ENCODE measurements around the gene YPEL3.
"Not testable (repeated sequence)": the region's sequence is repeated elsewhere in the genome, so short reads cannot be mapped to it uniquely, and the experiment has no call there.

Gene YPEL3

DNA sequence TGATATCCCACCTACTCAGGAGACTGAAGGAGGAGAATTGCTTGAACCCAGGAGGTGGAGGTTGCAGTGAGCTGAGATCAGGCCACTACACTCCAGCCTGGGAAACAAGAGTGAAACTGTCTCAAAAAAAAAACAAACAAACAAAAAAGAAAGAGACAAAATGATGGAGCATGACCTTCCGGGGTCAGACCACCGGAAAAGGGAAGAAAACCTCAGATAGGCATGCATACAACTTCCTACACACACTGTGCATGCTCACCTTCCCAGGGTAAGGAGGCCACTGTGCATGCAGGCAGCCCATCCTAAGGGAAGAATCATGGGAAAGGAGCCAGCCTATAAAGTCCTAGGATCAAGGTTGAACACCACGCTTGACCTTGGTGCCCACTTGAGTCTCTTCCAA lies 36.6 kb upstream of the YPEL3 start:
- Histone ChIP-seq H3K9ac (ENCODE audit: low read length) (no peak overlapping the region), H3K9me3 (ENCODE audit: control insufficient read depth, insufficient read depth, low read depth, low read length) (no peaks in the 10 kb centered on the region), H3K4me1 (ENCODE audit: control insufficient read depth, insufficient read depth, low read length) (no peaks in the 10 kb centered on the region), H3K27ac (ENCODE audit: low read depth, low read length) (no peak overlapping the region), H3K4me3 (ENCODE audit: low read depth, low read length) (no peak overlapping the region), H3K27me3 (ENCODE audit: control insufficient read depth, insufficient read depth, low read length) (no peaks in the 10 kb centered on the region), H3K36me3 (ENCODE audit: control insufficient read depth, insufficient read depth, low read length) (no peaks in the 10 kb centered on the region)

GRCh38 chr16:30131869-30132475 lies 36.0 kb upstream of the YPEL3 start:
- no peak overlapping the region for H3K9ac ChIP-seq (ENCODE audit: low read length)

GRCh38 chr16:30127993-30128392 lies 32.0 kb upstream of the YPEL3 start:
- Histone ChIP-seq H3K36me3 (ENCODE audit: control insufficient read depth, insufficient read depth, low read length) (no peaks in the 10 kb centered on the region), H3K4me3 (ENCODE audit: low read depth, low read length) (no peak overlapping the region), H3K27me3 (ENCODE audit: control insufficient read depth, insufficient read depth, low read length) (no peaks in the 10 kb centered on the region), H3K9ac (ENCODE audit: low read length) (no peak overlapping the region), H3K9me3 (ENCODE audit: control insufficient read depth, insufficient read depth, low read depth, low read length) (no peaks in the 10 kb centered on the region), H3K4me1 (ENCODE audit: control insufficient read depth, insufficient read depth, low read length) (no peaks in the 10 kb centered on the region; the same call in 1 of the 2 replicates), H3K27ac (ENCODE audit: low read depth, low read length) (no peak overlapping the region)

More at GRCh38 chr16:30131869-30132475, 36.0 kb upstream of the YPEL3 start:
- no peaks in the 10 kb centered on the region for H3K36me3 ChIP-seq (ENCODE audit: control insufficient read depth, insufficient read depth, low read length)
- H3K27ac ChIP-seq (ENCODE audit: low read depth, low read length), result no peak overlapping the region
- H3K9me3 ChIP-seq (ENCODE audit: control insufficient read depth, insufficient read depth, low read depth, low read length), result no peaks in the 10 kb centered on the region
- no peak overlapping the region for H3K4me3 ChIP-seq (ENCODE audit: low read depth, low read length)
- H3K27me3 ChIP-seq (ENCODE audit: control insufficient read depth, insufficient read depth, low read length), result no peaks in the 10 kb centered on the region
- no peaks in the 10 kb centered on the region for H3K4me1 ChIP-seq (ENCODE audit: control insufficient read depth, insufficient read depth, low read length)

GRCh38 chr16:30125690-30126089 lies 29.7 kb upstream of the YPEL3 start:
- H3K27ac ChIP-seq (ENCODE audit: low read depth, low read length); H3K9ac ChIP-seq (ENCODE audit: low read length); H3K27me3 ChIP-seq (ENCODE audit: control insufficient read depth, insufficient read depth, low read length); H3K4me1 ChIP-seq (ENCODE audit: control insufficient read depth, insufficient read depth, low read length); H3K36me3 ChIP-seq (ENCODE audit: control insufficient read depth, insufficient read depth, low read length); H3K9me3 ChIP-seq (ENCODE audit: control insufficient read depth, insufficient read depth, low read depth, low read length); H3K4me3 ChIP-seq (ENCODE audit: low read depth, low read length): not testable (repeated sequence)

- H3K36me3 ChIP-seq (ENCODE audit: control insufficient read depth, insufficient read depth, low read length), result no peaks in the 10 kb centered on the region
- no peak overlapping the region for H3K9ac ChIP-seq (ENCODE audit: low read length)
- no peaks in the 10 kb centered on the region for H3K27me3 ChIP-seq (ENCODE audit: control insufficient read depth, insufficient read depth, low read length)
- no peak overlapping the region for H3K4me3 ChIP-seq (ENCODE audit: low read depth, low read length)
- H3K27ac ChIP-seq (ENCODE audit: low read depth, low read length), result no peak overlapping the region
- peaks cover 5% of the 10 kb centered on the region; the same call in 1 of the 2 replicates for H3K4me1 ChIP-seq (ENCODE audit: control insufficient read depth, insufficient read depth, low read length)
- no peaks in the 10 kb centered on the region for H3K9me3 ChIP-seq (ENCODE audit: control insufficient read depth, insufficient read depth, low read depth, low read length)
Observed at GRCh38 chr16:30124985-30125379, 29.0 kb upstream of the YPEL3 start.

GRCh38 chr16:30122604-30123160 lies 26.7 kb upstream of the YPEL3 start:
- Histone ChIP-seq H3K9ac (ENCODE audit: low read length) (peak overlapping the region; percentile 68), H3K36me3 (ENCODE audit: control insufficient read depth, insufficient read depth, low read length) (peaks cover 17% of the 10 kb centered on the region), H3K9me3 (ENCODE audit: control insufficient read depth, insufficient read depth, low read depth, low read length) (no peaks in the 10 kb centered on the region), H3K4me3 (ENCODE audit: low read depth, low read length) (peak overlapping the region; percentile 93), H3K4me1 (ENCODE audit: control insufficient read depth, insufficient read depth, low read length) (peaks cover 5% of the 10 kb centered on the region; the same call in 1 of the 2 replicates), H3K27ac (ENCODE audit: low read depth, low read length) (no peak overlapping the region; the same call in 1 of the 2 replicates), H3K27me3 (ENCODE audit: control insufficient read depth, insufficient read depth, low read length) (no peaks in the 10 kb centered on the region)

DNA sequence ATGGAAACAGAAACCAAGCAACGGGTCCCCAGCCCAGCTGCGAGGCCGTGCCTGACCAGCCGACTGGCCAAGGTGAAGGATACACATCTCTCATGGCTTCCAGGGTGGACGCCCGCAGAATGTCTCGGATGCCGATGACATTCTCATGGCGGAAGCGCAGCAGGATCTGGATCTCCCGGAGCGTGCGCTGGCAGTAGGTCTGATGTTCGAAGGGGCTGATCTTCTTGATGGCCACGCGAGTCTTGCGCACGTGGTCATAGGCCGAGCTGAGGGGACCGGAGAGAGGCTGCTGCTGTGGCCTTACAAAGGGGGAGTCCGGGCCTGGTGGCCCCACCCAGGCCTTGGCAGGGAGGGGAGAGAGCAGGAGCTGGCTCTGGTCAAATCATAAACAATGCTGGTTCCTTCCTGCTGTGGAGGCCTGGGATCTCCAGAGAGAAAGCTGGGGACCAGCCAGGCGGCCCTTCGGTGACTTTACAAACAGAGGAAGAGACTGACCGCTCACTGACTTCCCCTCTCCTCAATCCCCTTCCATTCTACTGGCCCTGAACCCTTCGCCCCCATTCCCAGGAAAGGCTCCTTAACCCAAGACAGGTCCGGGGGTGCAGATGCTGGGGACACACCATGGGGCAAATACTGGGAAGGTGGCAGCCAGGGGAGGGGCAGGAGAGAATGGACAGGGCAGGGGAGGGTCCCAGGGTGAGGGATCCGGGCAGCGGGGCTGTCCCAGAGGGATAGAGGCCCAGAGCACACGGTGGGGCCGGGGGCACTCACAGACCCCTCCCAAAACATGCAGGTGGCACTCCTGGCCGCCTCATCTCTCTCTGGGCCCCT lies 25.9 kb upstream of the YPEL3 start:
- peak overlapping the region; percentile 26 for H3K9ac ChIP-seq (ENCODE audit: low read length)
- peak overlapping the region; percentile 93 for H3K4me3 ChIP-seq (ENCODE audit: low read depth, low read length)
- H3K27me3 ChIP-seq (ENCODE audit: control insufficient read depth, insufficient read depth, low read length), result no peaks in the 10 kb centered on the region
- no peak overlapping the region for H3K27ac ChIP-seq (ENCODE audit: low read depth, low read length)
- peaks cover 5% of the 10 kb centered on the region; the same call in 1 of the 2 replicates for H3K4me1 ChIP-seq (ENCODE audit: control insufficient read depth, insufficient read depth, low read length)
- peaks cover 25% of the 10 kb centered on the region for H3K36me3 ChIP-seq (ENCODE audit: control insufficient read depth, insufficient read depth, low read length)
- no peaks in the 10 kb centered on the region for H3K9me3 ChIP-seq (ENCODE audit: control insufficient read depth, insufficient read depth, low read depth, low read length)

DNA sequence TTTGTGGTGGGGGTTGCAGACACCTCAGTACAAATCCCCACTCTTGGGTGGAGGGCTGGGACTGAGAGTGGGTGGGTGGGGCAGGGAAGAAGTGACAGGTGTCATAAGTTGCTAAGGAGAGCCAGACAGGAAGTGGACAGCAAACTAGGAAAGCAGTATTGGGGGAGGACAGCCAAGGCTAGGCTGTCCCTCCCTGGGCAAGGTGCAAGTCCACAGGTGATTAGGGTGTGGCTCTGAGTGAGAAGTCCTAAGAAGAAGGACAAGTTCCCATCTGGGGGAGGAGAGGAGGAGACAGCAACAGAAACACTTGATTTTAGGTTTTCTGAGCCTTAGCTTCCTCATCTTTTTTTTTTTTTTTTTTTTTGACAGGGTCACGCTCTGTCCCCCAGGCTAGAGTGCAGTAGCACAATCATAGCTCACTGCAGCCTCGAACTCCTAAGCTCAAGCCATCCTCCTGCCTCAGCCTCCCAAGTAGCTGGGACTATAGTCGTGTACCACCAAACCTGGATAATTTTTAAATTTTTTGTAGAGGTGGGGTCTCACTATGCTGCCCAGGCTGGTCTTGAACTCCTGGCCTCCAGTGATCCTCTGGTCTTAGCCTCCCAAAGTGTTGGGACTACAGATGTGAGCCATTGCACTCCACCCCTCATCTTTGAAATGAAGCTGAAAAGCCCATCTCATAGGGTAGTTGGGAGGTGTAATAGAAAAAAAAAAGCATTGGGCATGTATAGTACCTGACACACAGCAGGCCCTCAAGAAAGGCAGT lies 24.5 kb upstream of the YPEL3 start:
- H3K27me3 ChIP-seq (ENCODE audit: control insufficient read depth, insufficient read depth, low read length), result no peaks in the 10 kb centered on the region
- H3K27ac ChIP-seq (ENCODE audit: low read depth, low read length), result no peak overlapping the region
- no peak overlapping the region for H3K4me3 ChIP-seq (ENCODE audit: low read depth, low read length)
- no peak overlapping the region for H3K9ac ChIP-seq (ENCODE audit: low read length)
- peaks cover 5% of the 10 kb centered on the region; the same call in 1 of the 2 replicates for H3K4me1 ChIP-seq (ENCODE audit: control insufficient read depth, insufficient read depth, low read length)
- no peaks in the 10 kb centered on the region for H3K9me3 ChIP-seq (ENCODE audit: control insufficient read depth, insufficient read depth, low read depth, low read length)
- peaks cover 35% of the 10 kb centered on the region for H3K36me3 ChIP-seq (ENCODE audit: control insufficient read depth, insufficient read depth, low read length)

DNA sequence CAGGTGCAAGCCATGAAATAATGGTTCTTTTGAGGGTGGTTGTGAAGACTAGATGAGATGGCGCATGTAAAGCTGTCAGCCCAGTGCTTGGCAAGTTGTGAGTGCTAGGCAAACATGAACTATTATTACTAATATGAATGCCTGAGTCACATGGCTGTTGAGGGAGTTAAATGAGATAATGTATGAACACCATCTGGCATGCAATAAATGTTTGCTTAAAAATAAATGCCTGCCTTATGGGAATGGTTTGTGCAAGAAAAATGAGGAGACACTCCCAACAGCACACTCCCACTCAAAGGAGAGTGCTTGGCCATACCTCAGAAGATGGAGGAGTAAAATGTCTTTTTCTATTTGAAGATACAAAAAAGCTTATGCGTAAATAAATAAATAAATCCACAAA lies 23.4 kb upstream of the YPEL3 start:
- Histone ChIP-seq H3K9me3 (ENCODE audit: control insufficient read depth, insufficient read depth, low read depth, low read length) (no peaks in the 10 kb centered on the region), H3K27me3 (ENCODE audit: control insufficient read depth, insufficient read depth, low read length) (no peaks in the 10 kb centered on the region), H3K4me1 (ENCODE audit: control insufficient read depth, insufficient read depth, low read length) (peaks cover 5% of the 10 kb centered on the region; the same call in 1 of the 2 replicates), H3K36me3 (ENCODE audit: control insufficient read depth, insufficient read depth, low read length) (peaks cover 37% of the 10 kb centered on the region), H3K9ac (ENCODE audit: low read length) (no peak overlapping the region), H3K27ac (ENCODE audit: low read depth, low read length) (no peak overlapping the region), H3K4me3 (ENCODE audit: low read depth, low read length) (no peak overlapping the region)

GRCh38 chr16:30117768-30118167 lies 21.8 kb upstream of the YPEL3 start:
- Histone ChIP-seq H3K9ac (ENCODE audit: low read length) (no peak overlapping the region), H3K4me3 (ENCODE audit: low read depth, low read length) (no peak overlapping the region)

More at GRCh38 chr16:30117768-30118167, 21.8 kb upstream of the YPEL3 start:
- H3K27ac ChIP-seq (ENCODE audit: low read depth, low read length), result no peak overlapping the region
- no peaks in the 10 kb centered on the region for H3K27me3 ChIP-seq (ENCODE audit: control insufficient read depth, insufficient read depth, low read length)
- H3K36me3 ChIP-seq (ENCODE audit: control insufficient read depth, insufficient read depth, low read length), result peaks cover 37% of the 10 kb centered on the region
- peaks cover 5% of the 10 kb centered on the region; the same call in 1 of the 2 replicates for H3K4me1 ChIP-seq (ENCODE audit: control insufficient read depth, insufficient read depth, low read length)
- H3K9me3 ChIP-seq (ENCODE audit: control insufficient read depth, insufficient read depth, low read depth, low read length), result no peaks in the 10 kb centered on the region

Measured in HUES6 (cell line).